Eye (tissue), 1 donor: ENCODE results near the gene ITPRIP.

ENCODE experiments used
- DNase-seq: peaks from one replicate; pipeline ENCODE4 v3.0.0-alpha.2; 2015

Gene ITPRIP

GRCh38 chr10:104307576-104308438 is 30.5 kb downstream of the ITPRIP start:
- DNase-seq = no peak

- peak; percentile 52 for DNase-seq
Measured at GRCh38 chr10:104306897-104307296, 31.4 kb downstream of the ITPRIP start.

- no peak for DNase-seq
Measured at GRCh38 chr10:104304927-104305326, 33.3 kb downstream of the ITPRIP start.

- DNase-seq = no peak
Measured at GRCh38 chr10:104304356-104304745, 33.9 kb downstream of the ITPRIP start.

GRCh38 chr10:104303594-104304355 is 34.5 kb downstream of the ITPRIP start:
- DNase-seq = no peak

GRCh38 chr10:104301907-104302690 is 36.2 kb downstream of the ITPRIP start:
- no peak for DNase-seq

- peak; percentile 80 for DNase-seq
Measured at GRCh38 chr10:104300736-104301292, 37.5 kb downstream of the ITPRIP start.

- DNase-seq = no peak
Measured at GRCh38 chr10:104300002-104300735, 38.1 kb downstream of the ITPRIP start.

GRCh38 chr10:104299031-104299904 is 39.0 kb downstream of the ITPRIP start:
- no peak for DNase-seq

- DNase-seq = no peak
Measured at GRCh38 chr10:104297697-104298660, 40.3 kb downstream of the ITPRIP start.

- DNase-seq = no peak
Measured at GRCh38 chr10:104296687-104297436, 41.4 kb downstream of the ITPRIP start.

- no peak for DNase-seq
Measured at GRCh38 chr10:104293781-104294321, 44.4 kb downstream of the ITPRIP start.

GRCh38 chr10:104293011-104293410 is 45.3 kb downstream of the ITPRIP start:
- no peak for DNase-seq

GRCh38 chr10:104291439-104291951 is 46.8 kb downstream of the ITPRIP start:
- DNase-seq = peak; percentile 96

- no peak for DNase-seq
Measured at GRCh38 chr10:104288355-104288754, 49.9 kb downstream of the ITPRIP start.

GRCh38 chr10:104286939-104287338 is 51.3 kb downstream of the ITPRIP start:
- no peak for DNase-seq

GRCh38 chr10:104284846-104285245 is 53.4 kb downstream of the ITPRIP start:
- DNase-seq = no peak

GRCh38 chr10:104281694-104282093 is 56.6 kb downstream of the ITPRIP start:
- DNase-seq = no peak
